Neural progenitor cell (in vitro differentiated cells): ENCODE data around the gene CCDC107. TPM values are rescaled to one million over a fixed set of nuclear protein-coding genes. Genes with fewer than 3 reads are reported as not detected.
"Not testable (repeated sequence)": the region's sequence is repeated elsewhere in the genome, so short reads cannot be mapped to it uniquely, and the experiment has no call there.

Experiments
- DNase-seq: peaks from one replicate; pipeline ENCODE4 v3.0.0-alpha.2; 2016; ENCODE audit warnings: low spot score
- H2AFZ ChIP-seq: fragments of 200-600 bp; sonication (generic); replicated peaks from 2 replicates; pipeline ENCODE4 v1.6.1; 2016; ENCODE audit warnings: antibody characterized with exemption
- H3F3A ChIP-seq: fragments of 200-600 bp; sonication (generic); 2 replicates; pipeline ENCODE4 v1.6.1; 2016; ENCODE audit warnings: antibody characterized with exemption, low read depth
- H3K27ac ChIP-seq: fragments of 200-600 bp; sonication (generic); 2 replicates; pipeline ENCODE4 v1.5.1; 2016; ENCODE audit warnings: mild to moderate bottlenecking
- H3K27me3 ChIP-seq: fragments of 200-600 bp; sonication (generic); 2 replicates; pipeline ENCODE4 v1.6.1; 2016; ENCODE audit warnings: mild to moderate bottlenecking, moderate library complexity
- H3K36me3 ChIP-seq: fragments of 200-600 bp; sonication (generic); 2 replicates; pipeline ENCODE4 v1.5.1; 2016
- H3K4me1 ChIP-seq: fragments of 200-600 bp; sonication (generic); 2 replicates; pipeline ENCODE4 v1.6.1; 2016; ENCODE audit warnings: mixed run types
- H3K4me2 ChIP-seq: fragments of 200-600 bp; sonication (generic); 2 replicates; pipeline ENCODE4 v1.6.1; 2016
- H3K4me3 ChIP-seq: fragments of 200-600 bp; sonication (generic); 2 replicates; pipeline ENCODE4 v1.5.1; 2016
- H3K79me2 ChIP-seq: fragments of 200-600 bp; sonication (generic); 2 replicates; pipeline ENCODE4 v1.6.1; 2016; ENCODE audit warnings: low read depth
- H3K9ac ChIP-seq: fragments of 200-600 bp; sonication (generic); 2 replicates; pipeline ENCODE4 v1.6.1; 2016
- H3K9me3 ChIP-seq: fragments of 200-600 bp; sonication (generic); 2 replicates; pipeline ENCODE4 v1.5.1; 2016; ENCODE audit warnings: low read depth
- H4K20me1 ChIP-seq: fragments of 200-600 bp; sonication (generic); 2 replicates; pipeline ENCODE4 v1.6.1; 2016; ENCODE audit warnings: low read depth
- H3K27ac Mint-ChIP-seq: 3 replicates; pipeline ENCODE4 v1.8.0; 2021; ENCODE audit warnings: mixed read lengths
- H3K27me3 Mint-ChIP-seq: 2 replicates; pipeline ENCODE4 v1.8.0; 2022; ENCODE audit warnings: low read depth, mild to moderate bottlenecking, inconsistent platforms, moderate library complexity, mixed read lengths; ENCODE audit not compliant: insufficient read depth
- H3K36me3 Mint-ChIP-seq: 3 replicates; pipeline ENCODE4 v1.8.0; 2021; ENCODE audit warnings: mixed read lengths
- H3K4me1 Mint-ChIP-seq: 3 replicates; pipeline ENCODE4 v1.8.0; 2021; ENCODE audit warnings: mixed read lengths
- H3K4me3 Mint-ChIP-seq: 3 replicates; pipeline ENCODE4 v1.8.0; 2021; ENCODE audit warnings: mild to moderate bottlenecking, moderate library complexity, mixed read lengths
- H3K9me3 Mint-ChIP-seq: 3 replicates; pipeline ENCODE4 v1.8.0; 2020; ENCODE audit warnings: mixed read lengths
- CTCF ChIP-seq: fragments of 200-600 bp; sonication (generic); IDR thresholded peaks from 2 replicates; pipeline ENCODE4 v1.5.1; 2017; ENCODE audit warnings: antibody characterized with exemption, mild to moderate bottlenecking
- EZH2 ChIP-seq: fragments of 200-600 bp; sonication (generic); IDR thresholded peaks from 2 replicates; pipeline ENCODE4 v1.6.1; 2017; ENCODE audit warnings: antibody characterized with exemption, mild to moderate bottlenecking, moderate library complexity
- EZH2phosphoT487 ChIP-seq: fragments of 200-600 bp; sonication (generic); IDR thresholded peaks from 2 replicates; pipeline ENCODE4 v1.6.1; 2017; ENCODE audit warnings: antibody characterized with exemption
- total RNA-seq: library from RNA; depleted of rRNA; stranded (reverse); fragments of >200 nt; gene quantifications from 2 replicates; pipeline ENCODE4 v1.2.3, GENCODE V29; 2015; ENCODE audit warnings: low replicate concordance

Gene CCDC107
- total RNA-seq, 1 donor from 2014 or later, result 3.8 TPM

- no peak for TF ChIP-seq EZH2phosphoT487
- no peak for TF ChIP-seq EZH2
- no peak for TF ChIP-seq CTCF
- H3K9ac ChIP-seq, result no peak overlapping the region
- no peak overlapping the region for H3K27ac Mint-ChIP-seq
- no peaks in the 10 kb centered on the region for H3K4me1 ChIP-seq
- H3K9me3 Mint-ChIP-seq, result peaks cover 8% of the 10 kb centered on the region
- H4K20me1 ChIP-seq, result no peaks in the 10 kb centered on the region
- DNase-seq, result no peak
- no peak overlapping the region for H3K4me3 ChIP-seq
- H3K27me3 Mint-ChIP-seq, result peaks cover under 1% of the 10 kb centered on the region
- H3K27me3 ChIP-seq, result no peaks in the 10 kb centered on the region
- H3F3A ChIP-seq, result no peaks in the 10 kb centered on the region
- no peaks in the 10 kb centered on the region for H3K9me3 ChIP-seq
- H3K36me3 ChIP-seq, result no peaks in the 10 kb centered on the region
- no peak overlapping the region for H2AFZ ChIP-seq
- H3K4me3 Mint-ChIP-seq, result no peak overlapping the region
- H3K4me2 ChIP-seq, result no peak overlapping the region
- H3K4me1 Mint-ChIP-seq, result peaks cover 4% of the 10 kb centered on the region
- no peaks in the 10 kb centered on the region for H3K79me2 ChIP-seq
- H3K27ac ChIP-seq, result no peak overlapping the region
- peaks cover 11% of the 10 kb centered on the region for H3K36me3 Mint-ChIP-seq
These were observed 18.5 kb upstream of the CCDC107 start for GRCh38 chr9:35639631-35640030.

DNA sequence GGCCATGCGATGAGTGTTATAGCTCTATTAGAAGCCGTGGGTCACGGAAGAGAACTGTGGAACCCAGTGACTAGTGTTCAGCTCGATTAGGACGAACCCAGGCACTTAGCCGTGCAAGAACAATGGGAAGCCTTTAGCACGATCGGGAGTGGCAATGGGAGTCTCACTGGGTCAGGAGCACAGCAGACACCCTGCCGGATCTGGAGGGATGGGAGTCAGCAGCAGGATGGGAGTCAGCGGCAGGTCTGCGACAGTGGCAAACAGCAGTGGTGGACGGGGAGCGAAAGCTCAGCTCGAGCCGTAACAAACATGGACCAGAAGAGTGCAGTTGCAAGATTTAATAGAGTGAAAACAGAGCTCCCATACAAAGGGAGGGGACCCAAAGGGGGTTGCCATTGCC lies 17.7 kb upstream of the CCDC107 start:
- not testable (repeated sequence) for H3K9ac ChIP-seq, DNase-seq, H3F3A ChIP-seq, H2AFZ ChIP-seq, H3K4me2 ChIP-seq, H4K20me1 ChIP-seq, H3K36me3 ChIP-seq, H3K79me2 ChIP-seq, H3K4me3 ChIP-seq, H3K27ac ChIP-seq, H3K9me3 ChIP-seq, H3K27me3 ChIP-seq, H3K27ac Mint-ChIP-seq, H3K4me1 ChIP-seq, H3K27me3 Mint-ChIP-seq, H3K9me3 Mint-ChIP-seq, H3K4me1 Mint-ChIP-seq
- peak overlapping the region; percentile 52 for H3K4me3 Mint-ChIP-seq
- H3K36me3 Mint-ChIP-seq, result peaks cover 11% of the 10 kb centered on the region

DNA sequence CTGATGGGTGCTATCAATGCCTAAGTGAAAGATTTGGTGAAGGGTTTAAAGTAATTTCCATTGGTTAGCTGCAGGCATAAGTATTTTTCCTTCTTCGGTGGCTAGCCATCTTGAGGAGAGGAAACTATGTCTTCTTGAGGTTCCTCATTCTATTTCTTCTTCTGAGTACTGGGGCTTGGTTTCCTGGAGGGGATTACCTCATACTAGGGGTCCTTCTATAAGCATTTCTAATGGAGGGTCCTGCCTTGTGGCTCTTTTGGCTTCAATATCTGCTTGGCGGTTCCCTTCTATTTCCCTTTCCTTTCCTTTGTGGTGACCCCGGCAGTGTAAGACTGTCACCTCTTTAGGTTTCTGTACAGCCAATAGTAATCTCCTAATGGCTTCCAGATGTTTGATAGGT lies 16.6 kb upstream of the CCDC107 start:
- not testable (repeated sequence) for H2AFZ ChIP-seq, H4K20me1 ChIP-seq, H3F3A ChIP-seq, H3K27ac Mint-ChIP-seq, H3K9ac ChIP-seq, H3K27me3 Mint-ChIP-seq, H3K4me3 Mint-ChIP-seq, H3K27ac ChIP-seq, DNase-seq, H3K79me2 ChIP-seq, H3K27me3 ChIP-seq, H3K36me3 ChIP-seq, H3K4me3 ChIP-seq, H3K4me1 ChIP-seq, H3K9me3 Mint-ChIP-seq, H3K9me3 ChIP-seq, H3K4me1 Mint-ChIP-seq, H3K4me2 ChIP-seq
- H3K36me3 Mint-ChIP-seq, result peaks cover 11% of the 10 kb centered on the region

GRCh38 chr9:35643046-35643445 lies 15.0 kb upstream of the CCDC107 start:
- Histone ChIP-seq H3K4me1 (peaks cover 8% of the 10 kb centered on the region), H3K27me3 (peaks cover 10% of the 10 kb centered on the region), H3K4me3 (no peak overlapping the region), H3K27ac (no peak overlapping the region), H3K9ac (no peak overlapping the region), H3K36me3 (no peaks in the 10 kb centered on the region), H3K9me3 (no peaks in the 10 kb centered on the region), H3K79me2 (no peaks in the 10 kb centered on the region), H3K4me2 (no peak overlapping the region), H4K20me1 (no peaks in the 10 kb centered on the region), H3F3A (peaks cover 16% of the 10 kb centered on the region), H2AFZ (no peak overlapping the region)
- Mint-ChIP-seq H3K4me1 (peaks cover 18% of the 10 kb centered on the region), H3K4me3 (no peak overlapping the region), H3K9me3 (peaks cover 8% of the 10 kb centered on the region), H3K27me3 (peaks cover 10% of the 10 kb centered on the region), H3K27ac (no peak overlapping the region), H3K36me3 (peaks cover 11% of the 10 kb centered on the region)
- TF ChIP-seq EZH2phosphoT487 (no peak), CTCF (no peak), EZH2 (no peak)
- DNase-seq, result no peak

DNA sequence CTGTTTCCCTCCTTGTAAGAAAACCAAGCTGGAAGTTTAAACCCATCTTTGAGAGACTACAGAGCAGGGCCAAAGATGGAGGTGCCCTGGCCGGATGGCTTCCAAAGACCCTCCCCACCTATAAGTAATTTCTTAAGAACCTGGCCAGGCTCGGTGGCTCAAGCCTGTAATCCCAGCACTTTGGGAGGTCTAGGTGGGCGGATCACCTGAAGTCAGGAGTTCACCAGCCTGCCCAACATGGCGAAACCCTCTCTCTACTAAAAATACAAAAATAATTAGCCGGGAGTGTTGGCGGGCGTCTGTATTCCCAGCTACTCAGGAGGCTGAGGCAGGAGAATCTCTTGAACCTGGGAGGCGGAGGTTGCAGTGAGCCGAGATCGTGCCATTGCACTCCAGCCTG lies 12.4 kb upstream of the CCDC107 start:
- H3K9ac ChIP-seq, H3K36me3 ChIP-seq, H3K79me2 ChIP-seq, H3K36me3 Mint-ChIP-seq, H3K9me3 ChIP-seq, H3K27ac Mint-ChIP-seq, H4K20me1 ChIP-seq, DNase-seq, H3K9me3 Mint-ChIP-seq, H3K27ac ChIP-seq: not testable (repeated sequence)
- Mint-ChIP-seq H3K4me1 (peaks cover 26% of the 10 kb centered on the region), H3K4me3 (peak overlapping the region; percentile 90), H3K27me3 (peaks cover 13% of the 10 kb centered on the region)
- Histone ChIP-seq H3F3A (peaks cover 17% of the 10 kb centered on the region), H3K4me3 (peak overlapping the region; percentile 63), H2AFZ (peak overlapping the region; percentile 75), H3K27me3 (peaks cover 14% of the 10 kb centered on the region), H3K4me2 (peak overlapping the region; percentile 80), H3K4me1 (peaks cover 13% of the 10 kb centered on the region)
